IgD-negative memory B cell (primary cell): ENCODE results near the gene AP1B1. TPM values are rescaled to one million over a fixed set of nuclear protein-coding genes. Genes with fewer than 3 reads are reported as not detected.
"Not testable (repeated sequence)": the region's sequence is repeated elsewhere in the genome, so short reads cannot be mapped to it uniquely, and the experiment has no call there.

Experiments used
- H3K27ac Mint-ChIP-seq, 3 donors: one replicate each; pipeline ENCODE4 v1.8.0; 2020 to 2022; ENCODE audit warnings: mild to moderate bottlenecking in 3 of 3, mixed read lengths in 3 of 3, moderate library complexity in 1 of 3
- H3K27me3 Mint-ChIP-seq: one replicate; pipeline ENCODE4 v1.8.0; 2021; ENCODE audit warnings: mixed read lengths
- H3K36me3 Mint-ChIP-seq: one replicate; pipeline ENCODE4 v1.8.0; 2020; ENCODE audit warnings: mild to moderate bottlenecking, mixed read lengths
- H3K4me1 Mint-ChIP-seq, 3 donors: one replicate each; pipeline ENCODE4 v1.8.0; 2020 to 2022; ENCODE audit warnings: mixed read lengths in 3 of 3, mild to moderate bottlenecking in 1 of 3
- H3K4me3 Mint-ChIP-seq, 4 donors: one replicate each; pipeline ENCODE4 v1.8.0; 2020 to 2022; ENCODE audit warnings: mild to moderate bottlenecking in 4 of 4, mixed read lengths in 4 of 4, moderate library complexity in 3 of 4
- H3K9me3 Mint-ChIP-seq, 3 donors: one replicate each; pipeline ENCODE4 v1.8.0; 2020 to 2021; ENCODE audit warnings: mixed read lengths in 3 of 3, mild to moderate bottlenecking in 1 of 3
- polyA plus RNA-seq: library from polyadenylated mRNA; unstranded; fragments of 300-500 nt; fragmentation: Illumina TruSeq; gene quantifications from one replicate; pipeline ENCODE4 v1.2.3, GENCODE V29; 2021

AP1B1 gene
- polyA plus RNA-seq, 1 donor from 2014 or later: 45.9 TPM

DNA sequence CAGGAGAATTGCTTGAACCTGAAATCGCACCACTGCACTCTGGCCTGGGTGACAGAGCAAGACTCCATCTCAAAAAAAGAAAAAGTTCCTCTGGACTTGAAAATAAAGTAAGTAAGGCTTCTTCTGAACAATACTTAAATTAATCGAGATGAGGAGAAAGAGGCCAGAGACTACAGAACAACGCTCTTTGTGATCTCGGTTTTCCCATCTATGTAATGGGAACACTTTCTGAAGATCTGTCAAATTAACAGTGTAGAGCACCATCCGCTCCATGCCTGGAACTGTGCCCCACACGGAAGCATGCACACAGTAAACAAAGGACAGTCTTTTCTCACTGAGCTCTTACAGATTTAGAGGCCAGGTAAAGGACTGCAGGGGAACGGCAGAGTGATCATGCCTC is 9.1 kb downstream of the AP1B1 start:
- Mint-ChIP-seq H3K9me3 (no peaks in the 10 kb centered on the region), H3K27me3 (no peaks in the 10 kb centered on the region), H3K27ac (peak overlapping the region in 2 of 3 donors; percentile 34 to 91), H3K36me3 (peaks cover 8% of the 10 kb centered on the region), H3K4me3 (no peak overlapping the region), H3K4me1 (peaks cover 37 to 57% (median 57%) of the 10 kb centered on the region in 3 donors)

DNA sequence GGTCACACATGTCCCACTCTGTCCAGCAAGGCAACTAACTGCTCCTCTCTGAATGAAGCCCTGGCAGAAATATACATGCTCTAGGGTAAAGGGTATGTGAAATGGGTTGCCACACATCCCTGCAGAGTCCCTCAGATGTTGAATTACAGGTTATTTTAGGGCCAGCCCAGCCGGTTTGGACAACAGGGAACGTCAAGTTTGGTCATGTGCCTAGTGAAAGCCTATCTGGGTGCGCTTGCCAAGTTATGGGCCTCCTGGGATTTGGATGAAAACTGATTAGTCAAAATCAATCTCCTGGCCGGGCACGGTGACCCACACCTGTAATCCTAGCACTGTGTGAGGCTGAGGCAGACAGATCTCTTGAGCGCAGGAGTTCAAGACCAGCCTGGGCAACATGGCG is 10.4 kb downstream of the AP1B1 start:
- Mint-ChIP-seq H3K36me3 (peaks cover 7% of the 10 kb centered on the region), H3K27me3 (no peaks in the 10 kb centered on the region), H3K4me1 (peaks cover 30 to 57% (median 51%) of the 10 kb centered on the region in 3 donors), H3K27ac (no peak overlapping the region), H3K9me3 (no peaks in the 10 kb centered on the region), H3K4me3 (no peak overlapping the region)

DNA sequence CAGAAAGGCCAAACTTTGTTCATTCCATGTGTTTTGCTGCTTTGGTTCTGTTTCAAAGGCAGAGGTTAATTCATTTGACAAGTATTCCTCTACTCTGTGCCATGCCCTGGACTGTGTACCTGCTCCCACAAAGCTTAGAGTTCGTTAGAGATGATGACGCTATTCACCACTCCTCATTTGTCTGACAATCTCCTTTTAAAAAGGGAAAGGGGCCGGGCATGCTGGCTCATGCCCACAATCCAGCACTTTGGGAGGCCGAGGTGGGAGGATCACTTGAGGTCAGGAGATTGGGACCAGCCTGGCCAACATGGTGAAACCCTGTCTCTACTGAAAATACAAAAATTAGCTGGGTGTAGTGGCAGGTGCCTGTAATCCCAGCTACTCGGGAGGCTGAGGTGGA is 11.7 kb downstream of the AP1B1 start:
- H3K27me3 Mint-ChIP-seq, H3K9me3 Mint-ChIP-seq, H3K36me3 Mint-ChIP-seq, H3K4me3 Mint-ChIP-seq: not testable (repeated sequence)
- Mint-ChIP-seq H3K27ac (peak overlapping the region in 1 of 3 donors; percentile 46), H3K4me1 (peaks cover 26 to 49% (median 43%) of the 10 kb centered on the region in 3 donors)

DNA sequence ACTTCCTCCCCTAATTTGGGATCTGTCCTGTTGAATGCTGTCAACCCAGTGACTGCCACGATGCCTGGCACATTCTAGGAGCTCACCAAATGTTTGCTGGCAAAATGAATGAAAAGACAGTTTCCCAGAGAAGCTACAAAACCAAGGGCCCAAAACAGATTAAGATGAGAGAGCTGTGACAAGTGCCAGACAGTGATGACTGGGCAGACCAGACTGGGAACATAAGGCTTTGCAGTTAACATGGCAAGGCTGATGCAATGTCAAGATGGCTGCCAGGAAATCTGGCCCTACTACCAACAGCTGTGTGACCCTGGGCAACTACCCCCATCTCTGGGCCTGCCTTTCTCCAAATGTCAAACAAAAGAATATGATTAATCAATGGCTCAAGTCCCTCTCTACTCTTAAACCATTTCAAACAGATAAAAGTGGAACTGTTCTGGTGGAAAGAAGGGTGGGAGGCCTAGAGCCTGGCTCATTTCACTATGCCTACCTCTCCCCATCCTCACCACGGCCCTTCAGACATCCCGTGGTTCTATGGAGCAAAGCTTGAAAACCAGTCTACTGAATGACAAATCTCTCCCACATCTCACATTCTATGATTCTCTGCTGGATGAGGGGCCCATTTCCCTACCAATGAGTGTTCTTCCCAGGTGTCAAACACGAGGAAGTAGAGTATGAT is 12.8 kb downstream of the AP1B1 start:
- peaks cover 6% of the 10 kb centered on the region for H3K36me3 Mint-ChIP-seq
- H3K9me3 Mint-ChIP-seq: no peaks in the 10 kb centered on the region
- peak overlapping the region in 1 of 4 donors; percentile 13 for H3K4me3 Mint-ChIP-seq
- H3K27me3 Mint-ChIP-seq: no peaks in the 10 kb centered on the region
- H3K27ac Mint-ChIP-seq: peak overlapping the region in 2 of 3 donors; percentile 19 to 63
- H3K4me1 Mint-ChIP-seq: peaks cover 25 to 42% (median 39%) of the 10 kb centered on the region in 3 donors

DNA sequence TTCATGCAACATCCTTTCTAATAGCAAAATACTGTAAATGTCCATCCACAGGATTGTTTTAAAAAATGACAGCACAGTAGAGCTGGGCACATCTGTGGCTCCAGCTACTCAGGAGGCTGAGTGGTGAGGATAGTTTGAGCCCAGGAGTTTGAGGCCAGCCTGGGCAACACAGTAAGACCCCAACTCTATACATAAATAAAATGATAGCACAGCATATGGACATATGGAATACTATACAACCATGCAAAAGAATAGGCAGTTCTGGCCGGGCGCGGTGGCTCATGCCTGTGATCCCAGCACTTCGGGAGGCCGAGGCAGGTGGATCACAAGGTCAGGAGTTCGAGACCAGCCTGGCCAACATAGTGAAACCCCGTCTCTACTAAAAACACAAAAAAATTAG is 13.6 kb downstream of the AP1B1 start:
- H3K9me3 Mint-ChIP-seq, H3K27me3 Mint-ChIP-seq, H3K36me3 Mint-ChIP-seq, H3K4me3 Mint-ChIP-seq: not testable (repeated sequence)
- H3K4me1 Mint-ChIP-seq: peaks cover 27 to 37% (median 34%) of the 10 kb centered on the region in 3 donors
- H3K27ac Mint-ChIP-seq: peak overlapping the region in 1 of 3 donors; percentile 57

DNA sequence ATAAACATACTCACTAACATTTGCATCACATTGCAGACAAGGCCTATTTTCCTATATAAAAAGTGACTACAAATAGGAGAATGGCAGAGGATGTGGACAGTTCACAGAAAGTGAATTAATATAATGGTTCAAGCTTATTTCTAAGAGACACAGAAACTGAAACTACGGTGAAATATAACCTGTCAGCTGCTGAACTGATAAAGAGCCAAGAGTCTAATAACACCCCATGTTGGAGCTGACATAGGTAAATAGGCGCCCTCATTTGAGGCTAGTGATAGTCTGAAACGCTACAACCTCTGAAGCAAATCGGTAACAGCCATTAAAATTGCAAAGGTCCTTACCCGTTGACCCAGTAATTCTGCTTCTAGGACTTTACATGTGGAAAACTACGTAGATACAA is 14.0 kb downstream of the AP1B1 start:
- no peaks in the 10 kb centered on the region for H3K27me3 Mint-ChIP-seq
- peak overlapping the region in 1 of 3 donors; percentile 57 for H3K27ac Mint-ChIP-seq
- H3K4me1 Mint-ChIP-seq: peaks cover 26 to 34% (median 30%) of the 10 kb centered on the region in 3 donors
- H3K9me3 Mint-ChIP-seq: no peaks in the 10 kb centered on the region
- H3K36me3 Mint-ChIP-seq: peaks cover 6% of the 10 kb centered on the region
- H3K4me3 Mint-ChIP-seq: no peak overlapping the region

DNA sequence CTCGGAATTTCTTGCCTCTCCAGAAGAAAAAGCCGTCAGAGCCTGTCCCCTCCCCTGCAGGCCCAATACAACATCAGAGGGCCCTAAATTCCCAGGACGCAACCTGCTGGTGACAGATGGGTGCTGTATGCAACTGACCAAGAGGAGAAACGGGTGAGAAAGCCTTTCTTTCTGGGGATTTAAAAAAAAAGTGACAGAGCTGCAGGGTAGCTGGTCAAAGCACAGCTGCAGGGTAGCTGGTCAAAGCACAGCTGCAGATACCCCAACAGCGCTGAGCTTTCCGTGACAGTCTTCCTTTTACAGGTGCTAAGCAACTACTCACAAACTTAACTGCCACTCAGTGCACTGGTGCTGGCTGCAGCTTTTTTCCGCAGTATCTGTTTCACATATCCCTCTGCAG is 17.8 kb downstream of the AP1B1 start:
- Mint-ChIP-seq H3K27ac (no peak overlapping the region), H3K36me3 (peaks cover 4% of the 10 kb centered on the region), H3K4me3 (peak overlapping the region in 1 of 4 donors; percentile 83), H3K9me3 (no peaks in the 10 kb centered on the region), H3K4me1 (peaks cover 17 to 29% (median 25%) of the 10 kb centered on the region in 3 donors), H3K27me3 (no peaks in the 10 kb centered on the region)

DNA sequence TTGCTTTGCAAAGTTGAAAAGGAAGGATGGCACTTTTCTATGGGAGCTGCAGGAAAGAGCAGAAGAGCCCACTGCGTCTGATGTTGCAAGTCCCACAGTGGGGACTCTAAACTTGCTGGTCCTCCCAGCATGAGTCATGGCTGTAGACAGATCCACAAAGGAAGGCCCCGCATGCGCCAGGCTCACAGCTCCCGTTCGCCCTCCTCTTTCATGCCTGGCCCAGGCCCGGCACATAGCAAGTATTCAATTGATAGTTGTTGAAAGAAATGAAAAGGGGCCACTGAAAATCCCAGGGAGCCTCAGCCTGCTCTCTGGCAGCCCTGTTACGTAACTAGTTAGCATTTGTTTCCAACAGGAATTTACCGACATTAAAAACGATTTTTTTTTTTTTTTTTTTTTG is 18.9 kb downstream of the AP1B1 start:
- H3K27me3 Mint-ChIP-seq: no peaks in the 10 kb centered on the region
- H3K36me3 Mint-ChIP-seq: no peaks in the 10 kb centered on the region
- H3K9me3 Mint-ChIP-seq: no peaks in the 10 kb centered on the region
- H3K27ac Mint-ChIP-seq: peak overlapping the region in 1 of 3 donors; percentile 43
- no peak overlapping the region for H3K4me3 Mint-ChIP-seq
- peaks cover 19 to 28% (median 21%) of the 10 kb centered on the region in 3 donors for H3K4me1 Mint-ChIP-seq

DNA sequence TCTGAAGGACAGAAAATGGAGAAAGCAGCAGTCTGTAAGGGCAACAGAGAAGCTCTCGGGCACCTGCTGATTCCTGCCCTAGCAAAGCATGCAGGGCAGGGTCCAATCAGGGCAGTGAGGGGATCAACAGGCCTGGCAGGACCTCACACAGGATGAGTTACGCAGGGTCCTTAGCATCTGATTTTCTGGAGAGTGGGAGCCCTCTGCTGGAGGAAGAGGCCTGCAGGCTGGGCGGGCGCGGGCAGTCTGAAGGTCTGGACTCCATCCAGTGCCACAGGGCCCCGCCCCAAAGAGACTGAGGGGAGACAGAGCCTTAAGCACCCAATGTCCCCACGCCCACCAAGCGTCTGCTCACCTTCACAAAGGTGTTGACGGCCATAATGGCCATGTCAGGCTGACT is 28.9 kb downstream of the AP1B1 start:
- H3K4me1 Mint-ChIP-seq: peaks cover 6 to 8% (median 8%) of the 10 kb centered on the region in 3 donors
- H3K9me3 Mint-ChIP-seq: no peaks in the 10 kb centered on the region
- no peaks in the 10 kb centered on the region for H3K27me3 Mint-ChIP-seq
- H3K36me3 Mint-ChIP-seq: no peaks in the 10 kb centered on the region
- no peak overlapping the region for H3K4me3 Mint-ChIP-seq
- H3K27ac Mint-ChIP-seq: no peak overlapping the region

DNA sequence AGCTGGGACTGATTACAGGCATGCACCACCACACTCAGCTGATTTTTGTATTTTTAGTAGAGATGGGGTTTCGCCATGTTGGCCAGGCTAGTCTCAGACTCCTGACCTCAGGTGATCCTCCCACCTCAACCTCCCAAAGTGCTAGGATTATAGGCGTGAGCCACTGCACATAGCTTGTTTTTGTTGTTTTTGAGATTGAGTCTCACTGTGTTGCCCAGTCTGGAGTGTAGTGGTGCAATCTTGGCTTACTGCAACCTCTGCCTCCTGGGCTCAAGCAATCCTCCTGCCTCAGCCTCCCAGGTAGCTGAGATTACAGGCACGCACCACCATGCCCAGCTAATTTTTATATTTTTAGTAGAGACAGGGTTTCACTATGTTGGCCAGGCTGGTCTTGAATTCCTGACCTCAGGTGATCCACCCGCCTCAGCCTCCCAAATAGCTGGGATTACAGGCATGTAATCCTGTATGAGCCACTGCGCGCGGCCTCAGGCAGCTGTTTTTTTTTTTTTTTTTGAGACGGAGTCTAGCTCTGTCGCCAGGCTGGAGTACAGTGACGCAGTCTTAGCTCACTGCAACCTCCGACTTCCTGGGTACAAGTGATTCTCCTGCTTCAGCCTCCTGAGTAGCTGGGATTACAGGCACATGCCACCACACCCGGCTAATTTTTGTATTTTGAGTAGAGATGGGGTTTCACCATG is 31.0 kb downstream of the AP1B1 start:
- H3K9me3 Mint-ChIP-seq, H3K4me1 Mint-ChIP-seq, H3K27ac Mint-ChIP-seq, H3K36me3 Mint-ChIP-seq, H3K27me3 Mint-ChIP-seq, H3K4me3 Mint-ChIP-seq: not testable (repeated sequence)

DNA sequence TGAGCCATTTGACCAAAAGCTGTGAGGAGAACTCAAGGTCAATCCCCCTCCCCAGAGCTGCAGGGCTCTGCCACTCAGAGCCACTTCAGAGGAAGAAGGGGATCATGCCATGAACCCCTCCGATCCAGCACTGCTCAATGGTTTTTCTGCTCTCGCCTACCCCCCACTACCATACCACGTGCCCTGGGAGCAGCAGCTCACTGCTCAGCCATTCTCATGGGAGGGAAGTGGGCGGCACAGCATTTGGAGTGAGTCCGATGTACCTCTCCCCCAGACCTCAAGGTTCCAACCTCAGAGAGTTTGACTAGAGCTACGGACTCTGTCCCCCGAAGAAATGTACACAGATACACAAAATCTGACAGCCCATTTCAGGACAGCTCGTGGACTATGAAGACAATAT is 34.5 kb downstream of the AP1B1 start:
- H3K9me3 Mint-ChIP-seq: no peaks in the 10 kb centered on the region
- H3K36me3 Mint-ChIP-seq: peaks cover 2% of the 10 kb centered on the region
- no peaks in the 10 kb centered on the region for H3K4me1 Mint-ChIP-seq
- H3K4me3 Mint-ChIP-seq: no peak overlapping the region
- H3K27me3 Mint-ChIP-seq: no peaks in the 10 kb centered on the region
- peak overlapping the region in 1 of 3 donors; percentile 85 for H3K27ac Mint-ChIP-seq

DNA sequence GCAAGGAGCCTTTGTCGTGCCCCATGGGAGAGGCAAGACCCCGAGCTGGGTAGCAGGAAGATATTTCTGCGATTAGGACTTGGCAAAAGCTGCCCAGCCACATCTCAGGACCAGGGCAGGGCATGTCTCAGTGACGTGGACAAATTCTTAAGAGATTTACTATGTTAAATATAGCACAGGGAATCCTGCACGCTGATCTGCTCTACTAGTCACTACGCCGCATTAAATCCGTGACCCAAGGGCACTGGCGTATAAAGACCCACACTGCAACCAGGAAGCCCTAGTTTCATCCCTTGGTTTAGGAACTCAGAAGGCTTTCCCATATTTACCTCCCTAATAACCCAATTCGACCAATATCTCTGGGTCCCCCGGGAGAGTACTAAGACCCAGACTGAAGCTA is 35.1 kb downstream of the AP1B1 start:
- H3K27ac Mint-ChIP-seq: no peak overlapping the region
- peaks cover 2% of the 10 kb centered on the region for H3K36me3 Mint-ChIP-seq
- no peaks in the 10 kb centered on the region for H3K4me1 Mint-ChIP-seq
- no peaks in the 10 kb centered on the region for H3K9me3 Mint-ChIP-seq
- no peak overlapping the region for H3K4me3 Mint-ChIP-seq
- H3K27me3 Mint-ChIP-seq: no peaks in the 10 kb centered on the region

DNA sequence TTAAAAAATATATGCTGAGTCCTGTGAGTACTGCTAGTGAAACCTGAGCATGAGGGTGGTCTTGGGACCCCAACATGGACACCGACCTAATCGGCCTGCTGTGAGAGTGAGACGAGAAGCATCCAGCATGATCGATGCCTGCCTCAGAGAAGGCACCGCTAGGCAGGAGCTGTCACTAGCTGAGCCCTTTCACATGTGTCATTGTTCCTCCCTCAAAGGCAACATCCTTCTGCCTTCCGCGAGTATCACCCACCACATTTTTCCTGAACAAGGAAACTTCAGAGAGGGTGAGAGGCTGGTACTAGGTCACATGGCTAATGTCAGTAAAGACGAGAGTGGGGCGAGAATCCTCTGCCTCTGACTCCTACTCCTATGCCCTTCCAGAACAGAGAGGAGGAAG is 35.6 kb downstream of the AP1B1 start:
- Mint-ChIP-seq H3K27me3 (no peaks in the 10 kb centered on the region), H3K27ac (no peak overlapping the region), H3K36me3 (peaks cover 2% of the 10 kb centered on the region), H3K4me1 (no peaks in the 10 kb centered on the region), H3K9me3 (no peaks in the 10 kb centered on the region), H3K4me3 (peak overlapping the region in 1 of 4 donors; percentile 25)

DNA sequence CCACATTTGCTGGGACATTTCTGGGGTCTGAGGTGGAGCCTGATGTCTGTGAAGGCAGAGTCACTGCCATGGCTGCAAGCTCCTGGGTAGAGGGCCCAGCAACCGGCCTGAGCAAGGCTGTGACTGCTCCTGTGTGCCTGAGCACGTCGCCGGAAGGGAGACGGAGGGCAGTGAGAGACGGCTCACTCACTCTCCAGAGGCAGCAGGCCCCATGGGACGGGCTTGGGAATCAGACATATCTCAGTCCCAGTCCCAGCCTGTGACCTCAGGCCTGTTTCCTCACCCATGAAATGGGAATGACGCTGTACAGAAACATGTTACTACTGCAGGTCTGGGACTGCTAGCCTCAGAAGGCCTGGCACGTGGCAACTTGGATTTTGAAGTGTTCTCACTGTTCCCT is 36.5 kb downstream of the AP1B1 start:
- Mint-ChIP-seq H3K9me3 (no peaks in the 10 kb centered on the region), H3K4me1 (no peaks in the 10 kb centered on the region), H3K36me3 (peaks cover 2% of the 10 kb centered on the region), H3K4me3 (no peak overlapping the region), H3K27ac (peak overlapping the region in 1 of 3 donors; percentile 39), H3K27me3 (no peaks in the 10 kb centered on the region)

DNA sequence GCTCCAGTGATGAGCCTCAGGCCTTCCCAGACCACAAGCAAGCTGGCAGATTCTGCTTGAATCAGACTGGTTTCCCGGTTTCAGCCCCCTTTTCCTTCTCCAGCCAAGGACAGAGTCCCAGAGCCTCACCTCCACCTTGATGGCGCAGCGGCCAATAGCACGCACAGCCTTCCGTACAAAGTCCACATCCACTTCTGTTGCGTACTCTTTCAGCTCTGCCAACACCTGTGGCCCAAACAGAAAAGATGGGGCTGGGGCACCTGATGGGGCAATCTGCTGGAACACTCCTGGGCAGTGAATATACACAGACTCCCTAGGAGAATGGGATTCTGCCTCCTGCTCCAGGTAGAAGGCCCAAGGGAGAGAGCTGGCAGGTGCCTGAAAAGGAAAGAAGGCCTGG is 37.3 kb downstream of the AP1B1 start:
- Mint-ChIP-seq H3K4me3 (no peak overlapping the region), H3K4me1 (no peaks in the 10 kb centered on the region), H3K27me3 (no peaks in the 10 kb centered on the region), H3K9me3 (no peaks in the 10 kb centered on the region), H3K27ac (no peak overlapping the region), H3K36me3 (peaks cover 2% of the 10 kb centered on the region)

DNA sequence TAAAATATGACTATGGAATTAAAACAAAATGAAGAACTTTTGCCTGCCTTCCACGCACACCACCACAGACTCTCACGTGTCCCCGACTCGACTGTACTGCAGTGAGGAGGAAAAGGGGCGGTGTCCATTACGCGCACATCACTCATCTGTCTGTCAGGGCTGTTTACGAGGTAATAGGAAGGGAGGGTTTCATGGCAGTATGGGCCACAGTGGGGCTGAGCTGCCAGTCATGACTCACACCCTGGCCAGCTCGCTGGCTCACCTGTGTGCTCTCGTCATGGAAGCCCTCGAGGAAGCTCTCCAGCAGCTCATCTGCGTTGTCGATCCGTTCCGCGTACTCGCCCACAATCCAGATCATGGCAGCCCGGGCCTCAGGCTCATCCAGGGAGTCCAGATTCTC is 39.4 kb downstream of the AP1B1 start:
- Mint-ChIP-seq H3K4me1 (no peaks in the 10 kb centered on the region), H3K4me3 (no peak overlapping the region), H3K27ac (no peak overlapping the region), H3K36me3 (peaks cover 4% of the 10 kb centered on the region), H3K9me3 (no peaks in the 10 kb centered on the region), H3K27me3 (no peaks in the 10 kb centered on the region)
